Chondrocyte (in vitro differentiated cells): ENCODE results near the gene CREB1. TPM values are rescaled to one million over a fixed set of nuclear protein-coding genes. Genes with fewer than 3 reads are reported as not detected.

Source experiments
- DNase-seq: peaks from one replicate; pipeline ENCODE4 v3.0.0; 2021; ENCODE audit warnings: mixed read lengths, low spot score
- H3K27ac Mint-ChIP-seq: one replicate; pipeline ENCODE4 v1.8.0; 2021; ENCODE audit warnings: mild to moderate bottlenecking, moderate library complexity, mixed read lengths; ENCODE audit not compliant: unreplicated experiment
- H3K27me3 Mint-ChIP-seq: 2 replicates; pipeline ENCODE4 v1.8.0; 2021; ENCODE audit warnings: low read depth, mixed read lengths
- H3K36me3 Mint-ChIP-seq: 2 replicates; pipeline ENCODE4 v1.8.0; 2021; ENCODE audit warnings: low read depth, mixed read lengths
- H3K4me1 Mint-ChIP-seq: 2 replicates; pipeline ENCODE4 v1.8.0; 2021; ENCODE audit warnings: low read depth, mild to moderate bottlenecking, mixed read lengths
- H3K4me3 Mint-ChIP-seq: one replicate; pipeline ENCODE4 v1.8.0; 2021; ENCODE audit warnings: mild to moderate bottlenecking, moderate library complexity, mixed read lengths; ENCODE audit not compliant: unreplicated experiment
- H3K9me3 Mint-ChIP-seq: 2 replicates; pipeline ENCODE4 v1.8.0; 2021; ENCODE audit warnings: low read depth, mixed read lengths
- total RNA-seq: library from RNA; stranded (reverse); gene quantifications from 3 replicates; pipeline ENCODE4 v1.2.1, GENCODE V29; 2021
- TF ChIP-seq, protein P1 (sequence below): fragments of 200-600 bp; sonication (generic); IDR thresholded peaks from 2 replicates; pipeline ENCODE4 v1.5.0; 2021; ENCODE audit warnings: antibody characterized with exemption, mild to moderate bottlenecking, moderate library complexity

CREB1 gene
- total RNA-seq, 1 donor from 2014 or later = 54.2 TPM

DNA sequence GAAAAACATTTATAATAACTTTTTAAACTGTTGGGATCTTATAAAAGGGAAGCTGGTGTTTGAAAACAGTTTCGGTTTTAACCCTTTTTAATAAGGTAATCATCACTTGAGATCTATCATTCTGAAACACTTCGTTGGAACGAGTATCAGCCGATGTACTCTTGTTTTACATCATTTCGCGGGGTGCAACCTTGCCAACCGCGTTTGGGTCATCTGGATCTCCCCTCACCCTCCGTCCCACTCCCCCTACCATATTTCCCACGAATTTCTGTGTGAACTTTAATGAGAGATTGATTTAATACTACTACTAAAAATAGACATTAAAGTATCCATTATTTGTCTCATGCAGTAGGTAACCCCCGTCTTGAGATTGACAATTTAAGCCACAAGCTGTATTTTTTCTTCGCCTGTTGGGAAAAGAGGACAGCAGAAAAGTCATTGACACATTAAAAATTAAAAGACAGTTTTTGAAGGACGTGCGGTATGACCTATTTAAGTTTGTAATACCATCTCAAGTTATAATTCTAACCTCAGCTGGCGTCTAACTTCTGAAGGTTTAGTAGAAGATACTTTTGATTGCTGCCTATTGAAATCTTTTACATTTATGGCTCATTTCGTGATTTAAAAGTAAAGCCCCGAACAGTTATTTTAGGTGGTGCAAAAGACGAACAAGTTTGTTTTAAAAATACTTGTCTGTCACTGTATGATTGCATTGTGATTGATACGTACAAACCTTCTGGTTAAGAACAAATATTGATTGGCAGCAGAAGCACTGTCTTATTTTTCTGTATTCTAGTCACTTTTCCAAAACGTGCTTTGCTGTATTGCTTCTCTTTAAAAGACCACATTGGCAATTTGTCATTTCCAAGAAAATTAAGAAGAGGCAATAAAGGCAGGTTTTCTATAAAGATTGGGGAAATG is 1.5 kb downstream of the CREB1 start:
- Mint-ChIP-seq H3K9me3 (no peaks in the 10 kb centered on the region), H3K27me3 (no peaks in the 10 kb centered on the region), H3K4me3 (peak overlapping the region; percentile 91), H3K4me1 (peaks cover 48% of the 10 kb centered on the region), H3K36me3 (peaks cover 3% of the 10 kb centered on the region), H3K27ac (peak overlapping the region; percentile 97)
- TF ChIP-seq, protein P1, sequence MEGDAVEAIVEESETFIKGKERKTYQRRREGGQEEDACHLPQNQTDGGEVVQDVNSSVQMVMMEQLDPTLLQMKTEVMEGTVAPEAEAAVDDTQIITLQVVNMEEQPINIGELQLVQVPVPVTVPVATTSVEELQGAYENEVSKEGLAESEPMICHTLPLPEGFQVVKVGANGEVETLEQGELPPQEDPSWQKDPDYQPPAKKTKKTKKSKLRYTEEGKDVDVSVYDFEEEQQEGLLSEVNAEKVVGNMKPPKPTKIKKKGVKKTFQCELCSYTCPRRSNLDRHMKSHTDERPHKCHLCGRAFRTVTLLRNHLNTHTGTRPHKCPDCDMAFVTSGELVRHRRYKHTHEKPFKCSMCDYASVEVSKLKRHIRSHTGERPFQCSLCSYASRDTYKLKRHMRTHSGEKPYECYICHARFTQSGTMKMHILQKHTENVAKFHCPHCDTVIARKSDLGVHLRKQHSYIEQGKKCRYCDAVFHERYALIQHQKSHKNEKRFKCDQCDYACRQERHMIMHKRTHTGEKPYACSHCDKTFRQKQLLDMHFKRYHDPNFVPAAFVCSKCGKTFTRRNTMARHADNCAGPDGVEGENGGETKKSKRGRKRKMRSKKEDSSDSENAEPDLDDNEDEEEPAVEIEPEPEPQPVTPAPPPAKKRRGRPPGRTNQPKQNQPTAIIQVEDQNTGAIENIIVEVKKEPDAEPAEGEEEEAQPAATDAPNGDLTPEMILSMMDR = no peak
- no peak for DNase-seq

DNA sequence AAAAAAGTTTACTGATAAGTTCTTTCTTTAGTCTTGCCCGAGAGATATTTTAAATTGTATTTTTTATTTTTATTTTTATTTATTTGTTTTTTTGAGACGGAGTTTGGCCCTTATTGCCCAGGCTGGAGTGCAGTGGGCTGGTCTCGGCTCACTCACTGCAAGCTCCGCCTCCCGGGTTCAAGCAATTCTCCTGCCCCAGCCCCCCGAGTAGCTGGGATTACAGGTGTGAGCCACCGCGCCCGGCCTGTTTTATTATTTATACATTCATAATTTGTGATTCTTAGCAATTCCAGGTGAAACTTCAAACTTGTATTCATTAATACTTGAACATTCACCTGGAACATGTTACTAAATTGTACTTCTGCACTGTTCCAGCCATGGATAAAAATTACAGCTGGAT is 2.9 kb downstream of the CREB1 start:
- DNase-seq = no peak
- Mint-ChIP-seq H3K27me3 (no peaks in the 10 kb centered on the region), H3K4me3 (peak overlapping the region; percentile 91), H3K27ac (peak overlapping the region; percentile 97), H3K4me1 (peaks cover 48% of the 10 kb centered on the region), H3K36me3 (peaks cover 3% of the 10 kb centered on the region), H3K9me3 (no peaks in the 10 kb centered on the region)
- TF ChIP-seq, protein P1 = no peak

DNA sequence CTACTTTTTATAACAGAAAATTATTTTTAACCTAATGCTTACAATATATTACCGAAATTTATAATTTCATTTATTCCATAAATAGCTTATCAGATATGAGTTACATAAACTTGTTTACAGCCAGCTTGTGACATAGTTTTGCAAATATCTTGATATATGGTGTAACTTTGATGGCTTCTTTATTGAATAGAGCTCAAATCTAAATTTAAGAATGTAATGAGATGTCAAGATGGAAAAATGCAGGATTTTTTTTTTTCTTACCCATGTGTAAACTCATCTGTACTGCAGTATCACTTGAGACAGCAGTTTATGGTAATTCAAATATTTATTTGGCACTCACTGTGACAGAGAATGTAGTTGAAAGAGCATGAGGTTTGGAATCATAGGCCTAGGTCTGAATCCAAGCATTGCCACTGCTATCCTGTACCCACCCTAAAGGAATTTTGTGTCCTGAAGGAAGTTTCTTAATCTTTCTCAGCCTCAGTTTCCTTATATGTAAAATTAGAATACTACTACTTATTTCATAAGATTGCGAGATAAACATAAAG is 3.8 kb downstream of the CREB1 start:
- TF ChIP-seq, protein P1 = no peak
- no peaks in the 10 kb centered on the region for H3K9me3 Mint-ChIP-seq
- H3K27ac Mint-ChIP-seq = peak overlapping the region; percentile 41
- H3K4me3 Mint-ChIP-seq = no peak overlapping the region
- peaks cover 40% of the 10 kb centered on the region for H3K4me1 Mint-ChIP-seq
- H3K27me3 Mint-ChIP-seq = no peaks in the 10 kb centered on the region
- peaks cover 3% of the 10 kb centered on the region for H3K36me3 Mint-ChIP-seq
- no peak for DNase-seq

DNA sequence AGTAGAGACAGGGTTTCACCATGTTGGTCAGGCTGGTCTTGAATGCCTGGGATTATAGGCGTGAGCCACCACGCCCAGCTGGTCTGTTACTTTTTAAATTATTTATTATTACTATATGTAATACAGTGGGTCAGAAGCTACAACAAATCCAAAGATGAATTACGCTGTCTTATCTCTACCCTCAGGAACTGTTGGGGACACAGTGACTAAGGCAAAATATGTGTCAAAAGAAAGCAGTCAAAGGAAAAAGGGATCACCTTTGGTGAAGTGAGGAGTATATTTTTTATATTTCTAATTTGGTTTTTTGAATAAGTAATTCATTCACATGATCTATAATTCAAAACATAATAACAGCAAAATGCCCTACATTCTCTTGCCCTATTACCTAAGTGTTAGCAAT is 4.7 kb downstream of the CREB1 start:
- no peak for DNase-seq
- Mint-ChIP-seq H3K27me3 (no peaks in the 10 kb centered on the region), H3K36me3 (peaks cover 3% of the 10 kb centered on the region), H3K9me3 (no peaks in the 10 kb centered on the region), H3K4me3 (no peak overlapping the region), H3K4me1 (peaks cover 38% of the 10 kb centered on the region), H3K27ac (peak overlapping the region; percentile 0)
- TF ChIP-seq, protein P1 = no peak

DNA sequence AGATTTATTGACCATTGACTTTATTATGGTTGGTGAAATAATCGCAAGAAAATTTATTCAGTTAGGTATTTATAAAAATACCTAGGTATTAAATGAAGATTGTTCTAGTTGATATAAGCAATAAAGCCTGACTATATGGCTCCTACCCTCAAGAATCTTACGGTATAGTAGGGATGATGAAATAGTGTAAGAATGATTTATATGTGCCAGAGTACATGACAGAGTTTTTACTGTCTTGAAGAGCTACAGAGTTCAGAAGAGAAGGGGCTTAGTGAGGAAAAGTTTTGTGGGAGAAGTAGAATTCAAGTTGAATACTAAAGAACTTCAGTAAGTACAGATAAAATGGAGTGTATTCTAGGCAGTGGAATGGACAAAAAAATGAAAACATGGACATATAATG is 9.7 kb downstream of the CREB1 start:
- Mint-ChIP-seq H3K27me3 (no peaks in the 10 kb centered on the region), H3K36me3 (no peaks in the 10 kb centered on the region), H3K27ac (peak overlapping the region; percentile 3), H3K4me1 (peaks cover 22% of the 10 kb centered on the region), H3K9me3 (no peaks in the 10 kb centered on the region), H3K4me3 (no peak overlapping the region)
- DNase-seq = no peak
- TF ChIP-seq, protein P1 = no peak
